ENCODE data around the gene DKK3.

The DKK3 gene

GRCh38 chr11:11965656-11966353 is 42.6 kb downstream of the DKK3 start:
- no peak for DNase-seq

GRCh38 chr11:11965192-11965591 is 43.2 kb downstream of the DKK3 start:
- DNase-seq, result no peak

DNA sequence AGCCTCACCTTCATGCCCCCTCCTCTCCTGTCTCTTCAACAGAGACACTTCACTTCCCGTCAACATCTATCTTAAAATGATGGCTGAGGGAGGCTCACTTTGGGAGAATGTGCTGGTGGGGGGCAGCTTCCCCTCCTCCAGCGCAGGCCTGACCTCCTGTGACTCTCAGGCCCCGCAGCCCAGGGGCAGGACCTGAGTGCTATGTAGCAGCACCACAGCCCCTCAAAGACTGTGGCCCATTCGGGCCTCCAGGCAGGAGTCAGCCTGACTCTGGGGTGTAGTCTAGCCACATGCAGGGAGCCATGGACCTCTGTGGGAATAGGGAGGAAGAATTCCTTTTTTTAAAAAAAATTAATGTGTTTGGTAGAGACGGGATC is 43.7 kb downstream of the DKK3 start:
- DNase-seq, result no peak

DNA sequence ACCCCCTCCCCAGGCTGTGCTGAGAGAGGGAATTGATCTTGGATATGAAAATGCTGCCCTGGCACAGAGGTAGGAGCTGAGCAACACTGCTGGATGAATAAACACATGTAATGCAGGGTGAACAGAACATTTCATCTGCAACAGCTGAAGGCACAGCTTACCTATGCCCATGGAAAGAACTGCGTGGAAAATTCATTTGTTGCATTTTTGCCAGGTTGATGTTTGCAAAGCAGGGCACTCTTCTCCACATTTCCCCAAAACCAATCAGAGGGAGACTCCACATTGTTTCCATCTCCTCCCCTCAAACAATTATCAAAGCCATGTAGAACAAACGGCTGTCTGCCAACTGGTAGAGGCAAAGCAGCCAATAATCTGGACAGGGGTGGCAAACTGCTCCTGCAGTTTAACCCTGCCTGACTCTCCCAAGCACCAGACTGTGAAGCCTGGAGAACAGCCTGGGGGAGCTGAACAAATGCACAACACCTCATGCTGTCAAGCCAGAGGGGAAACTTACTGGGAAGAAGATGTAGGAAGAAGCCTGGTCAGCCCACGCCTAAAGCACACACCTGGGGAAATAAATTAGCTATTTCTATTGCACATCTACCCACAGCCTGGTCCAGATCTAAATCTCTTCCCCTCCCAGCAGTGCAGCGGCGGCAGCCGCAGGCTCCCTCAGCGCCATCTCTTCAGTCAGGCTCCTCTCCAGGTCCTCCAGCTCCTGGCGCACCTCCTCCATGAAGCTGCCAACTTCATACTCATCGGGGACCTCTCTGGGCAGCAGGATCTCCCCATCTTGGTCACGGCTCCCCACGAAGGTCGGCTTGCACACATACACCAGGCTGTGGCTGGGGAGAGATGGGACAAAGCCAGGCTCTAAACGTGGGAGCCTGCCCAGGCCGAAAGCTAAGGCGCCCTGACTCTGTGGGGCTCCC is 44.3 kb downstream of the DKK3 start:
- DNase-seq, result no peak

GRCh38 chr11:11963067-11963466 is 45.4 kb downstream of the DKK3 start:
- no peak for DNase-seq

- DNase-seq, result no peak
Observed at GRCh38 chr11:11961399-11962028, 46.9 kb downstream of the DKK3 start.

DNA sequence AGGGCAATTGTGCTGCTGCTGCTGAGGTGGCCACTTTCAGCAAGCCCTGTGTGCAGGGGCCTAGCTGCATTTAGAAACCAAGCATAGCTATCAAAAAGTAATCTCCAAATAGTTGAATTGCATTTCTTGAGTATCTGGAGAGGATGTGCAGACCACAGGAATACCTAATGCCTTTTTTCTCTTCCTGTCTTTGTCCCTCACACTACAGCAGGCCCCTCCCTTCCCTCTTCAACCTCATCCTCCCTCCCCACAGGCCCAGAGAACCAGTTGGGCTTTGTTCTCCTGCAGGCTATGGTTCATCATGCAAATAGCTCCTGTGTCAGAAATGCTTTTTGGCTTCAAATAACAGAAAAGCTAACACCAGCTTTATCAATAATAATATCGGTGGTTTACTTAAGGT is 47.7 kb downstream of the DKK3 start:
- DNase-seq, result no peak

GRCh38 chr11:11959601-11960000 is 48.8 kb downstream of the DKK3 start:
- DNase-seq, result no peak

GRCh38 chr11:11958403-11959231 is 49.8 kb downstream of the DKK3 start:
- no peak for DNase-seq

DNA sequence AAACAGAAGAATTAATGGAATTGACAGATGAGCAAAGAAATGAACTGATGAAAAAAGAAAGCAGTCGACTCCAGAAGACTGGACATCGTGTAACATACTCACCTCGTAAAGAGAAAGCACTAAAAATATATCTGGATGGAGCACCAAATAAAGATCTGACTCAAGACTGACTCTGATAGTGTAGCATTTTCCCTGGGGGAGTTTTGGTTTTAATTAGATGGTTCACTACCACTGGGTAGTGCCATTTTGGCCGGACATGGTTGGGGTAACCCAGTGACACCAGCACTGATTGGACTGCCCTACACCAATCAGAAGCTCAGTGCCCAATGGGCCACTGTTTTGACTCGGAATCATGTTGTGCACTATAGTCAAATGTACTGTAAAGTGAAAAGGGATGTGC is 52.4 kb downstream of the DKK3 start:
- DNase-seq, result no peak

DNA sequence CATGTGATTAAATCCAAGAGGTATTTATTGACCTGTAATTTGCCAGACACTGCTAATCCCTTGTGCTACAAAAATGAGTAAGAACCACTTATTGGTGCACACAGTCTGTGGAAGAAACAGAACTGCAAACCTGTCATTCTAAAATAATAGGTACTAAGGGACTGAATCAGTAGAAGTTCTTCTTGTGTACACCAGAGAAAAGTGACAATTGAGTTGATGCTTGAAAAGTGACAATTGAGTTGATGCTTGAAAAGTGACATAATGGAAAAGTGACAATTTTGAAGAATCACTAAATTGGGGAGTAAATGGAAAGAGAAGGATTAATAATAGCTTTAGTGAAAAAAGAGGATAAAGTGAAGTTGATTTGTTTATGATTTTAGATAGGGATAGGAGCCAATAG is 56.4 kb downstream of the DKK3 start:
- no peak for DNase-seq

- DNase-seq, result no peak
Observed at GRCh38 chr11:11949482-11949881, 58.9 kb downstream of the DKK3 start.

DNA sequence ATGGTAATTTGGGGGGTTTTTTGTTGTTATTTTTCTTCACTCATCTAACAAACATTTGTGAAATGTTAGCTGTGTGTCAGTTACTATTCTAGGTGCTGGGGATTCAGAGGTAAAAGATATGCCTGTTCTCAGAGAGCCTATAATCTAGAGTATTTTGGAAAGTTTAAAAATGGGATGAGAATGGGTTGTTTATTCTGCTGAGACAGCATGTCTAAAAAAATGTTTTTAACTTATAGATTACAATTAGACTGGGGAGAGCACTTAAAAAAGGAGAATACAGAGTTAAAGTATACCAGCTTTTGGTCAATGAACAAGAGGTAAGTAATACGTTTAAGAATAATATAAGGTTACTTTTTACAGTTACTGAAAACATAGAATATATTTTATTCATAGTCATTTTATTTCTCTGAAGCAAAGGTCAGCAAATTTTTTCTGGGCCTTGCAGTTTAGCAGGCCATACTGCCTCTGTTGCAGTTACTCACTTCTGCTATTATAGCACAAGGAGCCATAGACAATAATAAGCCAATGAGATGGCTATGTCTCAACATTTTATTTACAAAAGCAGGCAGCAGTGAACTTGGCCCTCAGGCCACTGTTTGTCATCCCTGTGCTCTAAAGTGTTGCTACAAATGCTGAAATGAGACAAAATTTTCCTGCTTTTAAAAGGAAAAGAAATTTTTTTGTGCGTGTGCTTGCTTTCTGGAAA is 60.0 kb downstream of the DKK3 start:
- no peak for DNase-seq

- DNase-seq, result no peak
Observed at GRCh38 chr11:11947825-11948224, 60.6 kb downstream of the DKK3 start.

GRCh38 chr11:11946878-11947277 is 61.5 kb downstream of the DKK3 start:
- no peak for DNase-seq

GRCh38 chr11:11946180-11946579 is 62.2 kb downstream of the DKK3 start:
- DNase-seq, result no peak

DNA sequence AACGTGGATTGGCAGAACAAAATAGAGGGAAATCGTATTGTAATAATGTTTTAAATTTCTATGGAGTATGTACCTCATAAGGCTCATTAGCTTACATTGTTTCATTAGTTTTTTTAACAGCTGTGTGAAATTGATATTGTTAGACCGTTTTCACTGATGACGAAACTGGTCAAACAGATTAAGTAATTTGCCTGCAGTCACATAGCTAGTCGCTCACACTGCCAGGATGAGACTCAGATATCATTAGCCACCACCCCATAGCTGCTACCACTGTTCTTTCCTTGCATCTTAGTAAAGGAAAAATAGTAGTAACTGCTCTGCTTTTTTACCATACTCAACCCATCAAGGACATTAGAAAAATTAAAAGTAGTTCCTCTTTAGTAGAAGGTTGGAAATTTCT is 64.0 kb downstream of the DKK3 start:
- peak in 1 of 2 experiments; percentile 21 for DNase-seq

DNA sequence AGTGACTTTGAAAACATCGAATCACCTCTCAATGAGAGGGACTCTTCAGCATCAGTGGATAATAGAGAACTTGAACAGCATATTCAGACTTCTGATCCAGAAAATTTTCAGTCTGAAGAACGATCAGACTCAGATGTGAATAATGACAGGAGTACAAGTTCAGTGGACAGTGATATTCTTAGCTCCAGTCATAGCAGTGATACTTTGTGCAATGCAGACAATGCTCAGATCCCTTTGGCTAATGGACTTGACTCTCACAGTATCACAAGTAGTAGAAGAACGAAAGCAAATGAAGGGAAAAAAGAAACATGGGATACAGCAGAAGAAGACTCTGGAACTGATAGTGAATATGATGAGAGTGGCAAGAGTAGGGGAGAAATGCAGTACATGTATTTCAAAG is 65.8 kb downstream of the DKK3 start:
- no peak for DNase-seq

DNA sequence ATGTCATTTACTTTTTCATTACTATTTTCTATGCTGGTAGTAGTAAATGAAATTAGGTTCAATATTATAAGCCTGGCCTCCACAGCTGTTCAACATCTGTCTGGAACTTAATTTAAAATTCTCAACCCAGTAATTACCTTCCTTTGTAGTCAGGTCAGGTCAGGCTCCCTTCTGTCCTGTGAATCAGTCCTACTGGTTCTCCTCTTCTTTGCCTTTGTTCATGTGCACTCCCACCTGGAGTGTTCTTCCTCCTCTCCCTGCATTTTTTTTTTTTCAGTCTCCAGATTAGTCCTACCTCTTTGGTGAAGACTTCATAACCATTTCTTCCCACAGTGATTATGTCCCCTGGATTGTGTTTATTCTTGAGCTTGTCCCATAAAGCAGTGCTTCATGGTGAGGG is 67.9 kb downstream of the DKK3 start:
- no peak for DNase-seq

DNA sequence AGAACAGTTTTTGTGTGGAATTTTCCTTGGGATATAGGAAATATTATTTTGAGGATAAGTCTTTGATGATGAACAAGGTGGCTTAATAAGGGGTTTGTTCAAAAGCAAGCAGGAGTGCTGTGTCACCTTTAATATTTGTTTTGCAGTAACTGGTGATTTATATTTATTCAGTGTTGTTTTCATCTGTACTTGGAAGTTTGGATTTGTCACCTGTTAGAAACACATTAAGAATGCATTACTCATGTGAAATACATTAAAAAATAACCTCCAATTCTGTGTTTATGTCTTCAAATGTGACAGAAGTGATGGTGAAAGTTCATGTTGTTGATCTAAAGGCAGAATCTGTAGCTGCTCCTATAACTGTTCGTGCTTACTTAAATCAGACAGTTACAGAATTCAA is 70.5 kb downstream of the DKK3 start:
- no peak for DNase-seq

GRCh38 chr11:11937433-11937832 is 71.0 kb downstream of the DKK3 start:
- DNase-seq, result no peak

DNA sequence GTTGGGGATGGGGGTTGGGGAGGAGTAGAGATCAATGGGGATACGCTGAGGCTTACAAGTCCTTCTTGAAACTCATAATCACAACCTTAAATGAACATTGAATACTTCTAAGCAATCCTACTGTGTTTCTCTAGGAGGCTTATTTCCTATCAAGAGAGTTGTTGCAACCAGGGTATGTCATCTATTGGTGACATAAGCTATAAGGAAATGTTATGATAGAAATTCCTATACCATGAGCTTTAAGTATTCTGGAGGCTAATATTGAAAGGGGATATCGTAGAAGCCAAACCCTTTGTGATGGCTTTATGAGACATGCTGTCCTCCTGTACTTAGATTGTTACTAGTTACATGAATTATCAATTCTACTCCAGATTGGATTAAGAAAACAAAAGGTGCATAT is 72.9 kb downstream of the DKK3 start:
- no peak for DNase-seq
